Mesendoderm (in vitro differentiated cells): ENCODE data around the gene GAGE10.
"Not testable (repeated sequence)": the region's sequence is repeated elsewhere in the genome, so short reads cannot be mapped to it uniquely, and the experiment has no call there.

Source experiments
- DNase-seq: peaks from one replicate; pipeline ENCODE4 v3.0.0; 2013
- H2AK5ac ChIP-seq: 2 replicates; pipeline ENCODE4 v1.6.1; 2013; ENCODE audit warnings: low read length, inconsistent platforms
- H2BK120ac ChIP-seq: 2 replicates; pipeline ENCODE4 v1.6.1; 2013; ENCODE audit warnings: low read depth, mild to moderate bottlenecking, low read length, moderate library complexity, mixed read lengths
- H2BK15ac ChIP-seq: replicated peaks from 2 replicates; pipeline ENCODE4 v1.6.1; 2013; ENCODE audit warnings: low read depth, mild to moderate bottlenecking, moderate library complexity
- H2BK5ac ChIP-seq: 2 replicates; pipeline ENCODE4 v1.6.1; 2013; ENCODE audit warnings: low read length, inconsistent platforms
- H3K18ac ChIP-seq: 2 replicates; pipeline ENCODE4 v1.6.1; 2013; ENCODE audit warnings: mild to moderate bottlenecking, low read length, mixed read lengths
- H3K23ac ChIP-seq: one replicate; pipeline ENCODE4 v1.6.1; 2013; ENCODE audit warnings: low read length
- H3K27ac ChIP-seq: 2 replicates; pipeline ENCODE4 v1.5.1; 2013; ENCODE audit warnings: low read depth, mild to moderate bottlenecking, inconsistent platforms, low read length, moderate library complexity
- H3K27me3 ChIP-seq: 2 replicates; pipeline ENCODE4 v1.6.1; 2013; ENCODE audit warnings: low read length, control low read depth, mild to moderate bottlenecking, inconsistent platforms; ENCODE audit not compliant: insufficient read depth, poor library complexity
- H3K36me3 ChIP-seq: 2 replicates; pipeline ENCODE4 v1.6.1; 2013; ENCODE audit warnings: low read length, inconsistent platforms; ENCODE audit not compliant: control insufficient read depth, insufficient read depth
- H3K4ac ChIP-seq: one replicate; pipeline ENCODE4 v1.6.1; 2013; ENCODE audit warnings: low read depth, mild to moderate bottlenecking, low read length, moderate library complexity
- H3K4me1 ChIP-seq: 2 replicates; pipeline ENCODE4 v1.6.1; 2013; ENCODE audit warnings: low read depth, low read length, inconsistent platforms; ENCODE audit not compliant: control insufficient read depth
- H3K4me2 ChIP-seq: 2 replicates; pipeline ENCODE4 v1.6.1; 2013; ENCODE audit warnings: low read length
- H3K4me3 ChIP-seq: 2 replicates; pipeline ENCODE4 v1.5.1; 2013; ENCODE audit warnings: mild to moderate bottlenecking, low read length
- H3K56ac ChIP-seq: one replicate; pipeline ENCODE4 v1.6.1; 2013; ENCODE audit warnings: low read length
- H3K79me1 ChIP-seq: 2 replicates; pipeline ENCODE4 v1.6.1; 2013; ENCODE audit warnings: low read length, inconsistent platforms
- H3K79me2 ChIP-seq: 2 replicates; pipeline ENCODE4 v1.6.1; 2013; ENCODE audit warnings: mild to moderate bottlenecking, low read length; ENCODE audit not compliant: control insufficient read depth, insufficient read depth
- H3K9ac ChIP-seq: 2 replicates; pipeline ENCODE4 v1.6.1; 2013; ENCODE audit warnings: low read length, inconsistent platforms
- H4K5ac ChIP-seq: one replicate; pipeline ENCODE4 v1.6.1; 2013; ENCODE audit warnings: low read length
- H4K8ac ChIP-seq: one replicate; pipeline ENCODE4 v1.6.1; 2013; ENCODE audit warnings: low read depth, mild to moderate bottlenecking, control low read depth, low read length, moderate library complexity
- WGBS: extraction: QIAGEN DNeasy Blood & Tissue Kit; methylation state at CpG from one replicate; pipeline ENCODE4 v1.1.7; 2013; ENCODE audit warnings: low lambda C conversion rate, missing lambda C conversion rate; ENCODE audit not compliant: insufficient coverage; ENCODE audit errors: extremely low coverage; 5-methylcytosine and 5-hydroxymethylcytosine counted together

GAGE10 gene

DNA sequence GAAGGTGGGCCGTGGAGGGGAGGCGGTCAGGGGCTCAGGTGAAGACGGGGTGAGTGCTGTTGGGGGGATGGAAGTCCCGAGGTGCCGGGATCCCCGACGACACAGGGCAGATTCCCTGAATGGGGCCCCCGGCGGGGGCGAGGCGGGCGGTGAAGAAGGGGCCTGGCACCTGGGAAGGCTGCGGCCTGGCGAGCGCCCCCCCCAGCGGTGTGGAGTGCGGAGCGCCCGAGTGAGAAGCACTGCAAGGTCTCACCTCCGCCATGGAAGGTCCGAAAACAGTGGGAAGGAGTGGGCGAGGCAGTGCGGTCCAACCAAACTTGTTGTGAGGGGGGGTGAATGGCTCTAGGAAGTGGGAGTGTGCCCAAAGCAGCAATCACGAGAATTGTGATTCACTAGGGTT lies 38.0 kb downstream of the GAGE10 start:
- H3K4me1 ChIP-seq, H3K18ac ChIP-seq, H4K5ac ChIP-seq, H3K27me3 ChIP-seq, H3K56ac ChIP-seq, H3K4me2 ChIP-seq, H3K4ac ChIP-seq, H2BK120ac ChIP-seq, H4K8ac ChIP-seq, H2AK5ac ChIP-seq, H3K27ac ChIP-seq, H2BK5ac ChIP-seq, H3K79me2 ChIP-seq, H3K9ac ChIP-seq, H2BK15ac ChIP-seq, H3K79me1 ChIP-seq, H3K4me3 ChIP-seq, H3K23ac ChIP-seq, DNase-seq, H3K36me3 ChIP-seq: not testable (repeated sequence)
- no CpG with 5 or more reads among the region's 24 CpGs for WGBS

DNA sequence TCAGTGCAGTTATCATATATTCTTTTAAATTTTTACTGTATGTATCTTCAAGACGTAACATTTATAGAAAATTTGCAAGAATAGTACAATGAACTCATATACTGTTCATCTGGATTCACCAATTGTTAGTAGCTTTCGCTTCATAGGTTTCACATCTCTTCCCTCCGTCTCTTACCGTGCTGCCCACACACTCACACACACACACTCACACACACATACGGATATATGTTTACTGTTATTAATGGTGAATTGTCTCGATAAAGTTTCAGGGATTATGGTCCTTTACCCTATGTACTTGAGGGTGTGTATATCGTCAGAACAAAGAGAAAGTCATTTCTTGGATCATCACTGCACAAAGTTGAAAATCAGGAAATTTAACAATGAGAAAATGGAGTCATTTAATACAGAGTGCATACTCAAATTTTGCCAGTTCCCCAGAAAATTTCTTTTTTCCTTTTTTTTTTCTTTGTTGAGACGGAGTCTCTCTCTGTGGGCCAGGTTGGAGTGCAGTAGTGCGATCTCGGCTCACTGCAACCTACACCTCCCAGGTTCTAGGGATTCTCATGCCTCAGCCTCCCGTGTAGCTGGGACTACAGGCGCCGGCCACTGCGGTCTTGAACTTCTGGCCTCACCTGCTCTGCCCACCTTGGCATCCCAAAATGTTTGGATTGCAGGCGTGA lies 41.2 kb downstream of the GAGE10 start:
- H3K4me2 ChIP-seq, H2BK120ac ChIP-seq, H3K56ac ChIP-seq, H4K8ac ChIP-seq, H4K5ac ChIP-seq, H3K9ac ChIP-seq, H3K79me2 ChIP-seq, H3K4ac ChIP-seq, H3K27ac ChIP-seq, H3K18ac ChIP-seq, H3K27me3 ChIP-seq, H2BK15ac ChIP-seq, H3K23ac ChIP-seq, H3K79me1 ChIP-seq, H2AK5ac ChIP-seq, H2BK5ac ChIP-seq, H3K36me3 ChIP-seq, H3K4me3 ChIP-seq, H3K4me1 ChIP-seq, DNase-seq: not testable (repeated sequence)
- no CpG with 5 or more reads among the region's 15 CpGs for WGBS

DNA sequence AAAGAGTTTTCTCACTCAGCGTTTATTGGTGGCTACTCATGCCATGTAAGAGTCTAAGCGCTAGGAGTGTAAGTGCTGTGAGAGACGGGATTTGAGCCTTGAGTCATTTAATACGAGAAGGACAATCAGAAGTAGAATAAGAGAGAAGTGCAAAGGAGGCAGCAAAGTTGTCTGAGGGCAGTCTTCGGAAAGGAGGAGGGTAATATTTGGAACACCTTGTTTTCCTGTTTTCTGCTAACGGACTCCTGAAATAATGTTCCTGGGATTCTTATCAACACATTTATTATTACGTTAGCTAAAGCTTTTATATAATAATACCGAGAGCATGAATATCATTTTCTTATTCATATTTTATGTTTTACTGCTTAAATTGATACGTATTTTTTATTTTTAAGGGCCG lies 42.0 kb downstream of the GAGE10 start:
- H3K9ac ChIP-seq, H3K4me1 ChIP-seq, H3K79me2 ChIP-seq, H3K4me3 ChIP-seq, H2BK5ac ChIP-seq, H3K36me3 ChIP-seq, H3K27ac ChIP-seq, H3K18ac ChIP-seq, H3K79me1 ChIP-seq, DNase-seq, H3K4me2 ChIP-seq, H3K56ac ChIP-seq, H3K4ac ChIP-seq, H2BK15ac ChIP-seq, H3K23ac ChIP-seq, H4K8ac ChIP-seq, H2AK5ac ChIP-seq, H2BK120ac ChIP-seq, H4K5ac ChIP-seq, H3K27me3 ChIP-seq: not testable (repeated sequence)
- WGBS = no CpG with 5 or more reads among the region's 10 CpGs

DNA sequence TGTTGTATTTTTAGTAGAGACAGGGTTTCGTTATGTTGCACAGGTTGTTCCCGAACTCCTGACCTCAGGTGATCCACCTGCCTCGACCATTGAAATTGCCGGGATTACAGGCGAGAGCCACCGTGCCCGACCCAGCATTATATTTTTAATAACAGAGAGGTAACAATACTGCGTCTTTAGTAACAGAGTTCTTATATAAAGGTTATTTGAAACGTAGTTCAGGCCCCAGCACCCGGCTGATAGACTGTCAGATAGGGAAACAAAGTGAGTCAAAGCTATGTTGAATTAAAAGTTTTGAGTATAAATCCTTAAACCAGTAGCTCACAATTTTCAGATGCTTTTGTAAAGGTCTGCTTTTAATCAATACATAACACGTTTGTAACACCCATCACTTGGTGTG lies 42.7 kb downstream of the GAGE10 start:
- H3K18ac ChIP-seq, H3K9ac ChIP-seq, H3K23ac ChIP-seq, H2BK5ac ChIP-seq, H3K27me3 ChIP-seq, H2BK120ac ChIP-seq, H3K56ac ChIP-seq, H3K4me2 ChIP-seq, H3K4me3 ChIP-seq, H4K8ac ChIP-seq, DNase-seq, H2AK5ac ChIP-seq, H3K79me2 ChIP-seq, H3K79me1 ChIP-seq, H3K4me1 ChIP-seq, H4K5ac ChIP-seq, H2BK15ac ChIP-seq, H3K4ac ChIP-seq, H3K36me3 ChIP-seq, H3K27ac ChIP-seq: not testable (repeated sequence)
- WGBS = no CpG with 5 or more reads among the region's 11 CpGs
